ENCODE measurements around the gene C10orf105.

The C10orf105 gene

DNA sequence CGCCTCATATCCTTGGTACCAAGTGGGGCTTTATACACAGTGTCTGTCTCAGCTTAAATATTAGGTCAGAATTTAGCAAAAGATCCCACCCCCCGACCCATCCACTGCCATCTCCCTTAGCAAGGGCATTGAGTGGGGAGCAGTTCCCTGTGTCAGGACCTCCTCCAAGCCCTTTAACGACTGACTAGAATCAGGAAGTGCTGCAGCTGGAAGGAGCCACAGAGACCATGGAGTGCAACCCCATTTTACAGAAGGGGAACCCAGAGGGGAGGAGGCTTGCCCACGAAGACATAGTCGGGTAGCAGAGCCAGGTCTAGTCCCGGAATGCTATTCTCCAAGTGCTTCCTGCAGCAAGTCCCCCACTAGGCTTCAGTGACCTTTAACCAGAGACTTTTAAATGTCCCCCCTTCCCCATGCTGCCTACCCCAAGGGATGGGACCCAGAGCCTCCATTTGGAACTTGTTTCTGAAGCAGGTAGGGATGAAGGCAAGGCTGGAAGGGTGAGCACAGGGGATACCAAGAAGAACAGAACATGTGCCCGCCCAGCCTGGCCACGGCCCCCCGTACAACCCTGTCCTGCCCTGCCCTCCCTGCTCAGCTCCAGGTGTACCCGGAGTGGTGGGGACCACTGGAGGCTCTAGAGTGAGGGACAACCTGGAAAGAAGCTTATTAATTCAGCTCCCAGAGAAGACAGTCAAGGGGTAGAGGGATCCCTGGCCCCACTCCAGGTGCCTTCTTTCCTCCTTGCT is 41.3 kb downstream of the C10orf105 start:
- Histone ChIP-seq H3K4me1 (ENCODE audit: control insufficient read depth, insufficient read depth, low read length, poor library complexity, severe bottlenecking) (no peaks in the 10 kb centered on the region), H3K9me3 (ENCODE audit: control insufficient read depth, low read length) (no peaks in the 10 kb centered on the region), H3K27ac (ENCODE audit: insufficient read depth, low read length, poor library complexity, severe bottlenecking) (no peak overlapping the region), H3K4me3 (ENCODE audit: insufficient read depth, low read depth, low read length, poor library complexity, severe bottlenecking) (no peak overlapping the region), H3K27me3 (replicated peaks; ENCODE audit: control insufficient read depth, insufficient read depth, low read length, poor library complexity, severe bottlenecking) (no peaks in the 10 kb centered on the region), H3K36me3 (ENCODE audit: control insufficient read depth, insufficient read depth, low read length) (no peaks in the 10 kb centered on the region)
- DNase-seq: no peak

DNA sequence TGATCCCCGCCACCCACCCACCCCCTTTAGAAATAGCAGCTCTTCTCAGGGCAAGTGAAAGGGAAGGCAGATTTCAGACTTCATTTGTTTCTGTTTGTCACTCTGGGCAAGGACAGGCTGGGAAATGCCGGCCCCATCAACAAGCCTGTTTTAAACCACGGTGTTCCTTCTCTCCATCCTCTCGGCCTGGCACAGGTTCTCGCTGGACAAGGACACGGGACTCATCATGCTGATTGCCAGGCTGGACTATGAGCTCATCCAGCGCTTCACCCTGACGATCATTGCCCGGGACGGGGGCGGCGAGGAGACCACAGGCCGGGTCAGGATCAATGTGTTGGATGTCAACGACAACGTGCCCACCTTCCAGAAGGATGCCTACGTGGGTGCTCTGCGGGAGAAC is 42.3 kb downstream of the C10orf105 start:
- no peaks in the 10 kb centered on the region for H3K36me3 ChIP-seq (ENCODE audit: control insufficient read depth, insufficient read depth, low read length)
- no peaks in the 10 kb centered on the region for H3K27me3 ChIP-seq (replicated peaks; ENCODE audit: control insufficient read depth, insufficient read depth, low read length, poor library complexity, severe bottlenecking)
- H3K27ac ChIP-seq (ENCODE audit: insufficient read depth, low read length, poor library complexity, severe bottlenecking): no peak overlapping the region
- no peaks in the 10 kb centered on the region for H3K9me3 ChIP-seq (ENCODE audit: control insufficient read depth, low read length)
- H3K4me1 ChIP-seq (ENCODE audit: control insufficient read depth, insufficient read depth, low read length, poor library complexity, severe bottlenecking): no peaks in the 10 kb centered on the region
- DNase-seq: no peak
- H3K4me3 ChIP-seq (ENCODE audit: insufficient read depth, low read depth, low read length, poor library complexity, severe bottlenecking): no peak overlapping the region

DNA sequence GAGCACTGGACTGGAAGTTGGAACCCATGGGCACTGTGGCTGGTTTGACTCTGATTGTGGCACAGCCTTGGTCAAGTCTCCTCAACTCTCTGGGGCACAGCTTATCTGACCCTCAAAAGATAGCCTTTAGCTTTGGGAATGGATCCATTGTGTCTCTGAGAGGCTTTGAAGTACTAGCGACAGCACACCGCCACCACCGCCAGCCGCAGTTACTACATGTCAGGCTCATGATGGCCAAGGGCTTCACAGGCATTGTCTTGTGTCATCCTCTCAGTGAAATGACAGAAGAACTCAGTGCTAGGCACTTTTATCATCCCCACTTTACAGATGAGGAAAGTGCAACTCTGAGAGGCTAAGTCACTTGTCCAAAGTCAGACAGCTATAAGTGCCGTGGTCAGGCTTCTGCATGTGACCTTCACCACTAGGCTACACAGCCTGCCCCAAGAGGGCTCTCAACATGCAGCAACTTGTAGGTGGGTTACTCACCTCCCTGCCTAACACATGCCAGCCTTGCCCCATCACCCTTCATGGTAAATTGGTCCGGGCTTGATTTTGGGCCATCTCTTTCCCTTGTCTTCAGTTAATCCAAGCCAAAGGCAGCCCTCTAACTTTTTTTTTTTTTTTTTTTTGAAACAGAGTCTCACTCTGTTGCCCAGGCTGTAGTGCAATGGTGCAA is 44.1 kb downstream of the C10orf105 start:
- H3K9me3 ChIP-seq (ENCODE audit: control insufficient read depth, low read length): no peaks in the 10 kb centered on the region
- H3K4me3 ChIP-seq (ENCODE audit: insufficient read depth, low read depth, low read length, poor library complexity, severe bottlenecking): no peak overlapping the region
- H3K27me3 ChIP-seq (replicated peaks; ENCODE audit: control insufficient read depth, insufficient read depth, low read length, poor library complexity, severe bottlenecking): no peaks in the 10 kb centered on the region
- DNase-seq: no peak
- H3K4me1 ChIP-seq (ENCODE audit: control insufficient read depth, insufficient read depth, low read length, poor library complexity, severe bottlenecking): no peaks in the 10 kb centered on the region
- H3K27ac ChIP-seq (ENCODE audit: insufficient read depth, low read length, poor library complexity, severe bottlenecking): no peak overlapping the region
- no peaks in the 10 kb centered on the region for H3K36me3 ChIP-seq (ENCODE audit: control insufficient read depth, insufficient read depth, low read length)

DNA sequence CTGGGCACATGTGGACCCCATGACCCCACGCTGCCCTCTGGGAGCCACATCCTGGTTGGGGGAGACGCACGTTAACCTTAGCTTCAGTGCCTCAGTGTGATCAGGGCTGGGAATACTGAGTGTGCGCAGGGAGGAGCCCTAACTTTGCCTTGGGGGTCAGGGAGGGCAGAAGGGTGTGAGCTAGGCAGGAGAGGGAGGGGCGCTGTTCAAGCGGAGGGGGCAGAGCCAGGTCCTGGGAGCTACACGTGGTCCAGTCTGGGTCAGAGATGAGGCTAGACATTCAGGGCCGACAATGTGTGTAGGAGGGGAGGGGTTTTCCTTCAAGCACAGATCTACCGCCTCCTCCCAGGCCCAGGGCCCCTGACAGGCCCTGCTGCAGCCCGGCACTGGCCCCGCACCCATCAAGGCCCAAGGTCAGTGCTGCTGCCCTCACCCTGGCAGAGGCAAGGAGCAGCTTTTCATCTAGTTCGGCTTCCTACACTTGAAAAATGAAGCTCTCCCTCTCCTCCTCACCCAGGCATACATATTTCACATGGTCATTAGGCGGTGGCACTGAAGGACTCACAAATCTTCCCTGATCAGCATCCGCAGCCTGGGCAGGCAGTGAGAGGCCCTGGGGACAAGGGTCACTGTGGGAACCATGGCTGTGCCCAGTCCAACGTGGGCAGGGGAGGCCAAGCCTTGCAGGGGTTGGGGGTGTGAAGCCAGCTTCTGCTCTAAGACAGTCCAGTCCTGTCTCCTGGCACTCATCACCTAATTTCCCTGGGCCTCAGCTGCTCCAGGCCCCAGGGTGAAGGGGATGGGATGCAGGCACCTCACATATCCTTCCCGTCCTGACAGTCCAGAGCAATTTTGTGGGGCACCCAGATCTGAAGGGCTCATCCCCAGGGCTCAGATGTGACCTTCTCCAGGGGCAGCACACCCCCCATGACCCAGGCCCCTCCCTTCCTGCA is 47.3 kb downstream of the C10orf105 start:
- H3K4me3 ChIP-seq (ENCODE audit: insufficient read depth, low read depth, low read length, poor library complexity, severe bottlenecking): no peak overlapping the region
- DNase-seq: no peak
- H3K9me3 ChIP-seq (ENCODE audit: control insufficient read depth, low read length): no peaks in the 10 kb centered on the region
- H3K27me3 ChIP-seq (replicated peaks; ENCODE audit: control insufficient read depth, insufficient read depth, low read length, poor library complexity, severe bottlenecking): no peaks in the 10 kb centered on the region
- H3K4me1 ChIP-seq (ENCODE audit: control insufficient read depth, insufficient read depth, low read length, poor library complexity, severe bottlenecking): no peaks in the 10 kb centered on the region
- H3K36me3 ChIP-seq (ENCODE audit: control insufficient read depth, insufficient read depth, low read length): no peaks in the 10 kb centered on the region
- H3K27ac ChIP-seq (ENCODE audit: insufficient read depth, low read length, poor library complexity, severe bottlenecking): no peak overlapping the region

DNA sequence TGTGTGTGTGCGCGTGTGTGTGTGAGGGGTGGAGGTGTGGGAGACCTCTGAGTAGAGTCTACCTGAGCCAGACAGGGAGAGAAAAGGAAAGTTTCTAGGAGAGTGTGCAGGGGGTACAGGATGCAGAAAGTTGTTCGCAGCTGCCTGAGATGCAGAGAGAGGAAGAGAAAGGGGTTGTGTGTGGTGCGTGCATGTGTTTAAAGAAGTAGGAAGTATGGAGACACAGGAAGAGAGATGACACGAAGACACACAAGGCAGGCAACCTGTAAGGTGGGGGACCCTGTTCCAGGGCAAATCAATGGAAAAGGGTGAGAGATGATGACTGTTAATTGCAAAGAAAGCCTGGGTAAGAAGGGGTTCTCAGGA is 52.2 kb downstream of the C10orf105 start:
- Histone ChIP-seq H3K27me3 (replicated peaks; ENCODE audit: control insufficient read depth, insufficient read depth, low read length, poor library complexity, severe bottlenecking) (no peaks in the 10 kb centered on the region), H3K27ac (ENCODE audit: insufficient read depth, low read length, poor library complexity, severe bottlenecking) (no peak overlapping the region), H3K9me3 (ENCODE audit: control insufficient read depth, low read length) (no peaks in the 10 kb centered on the region), H3K4me3 (ENCODE audit: insufficient read depth, low read depth, low read length, poor library complexity, severe bottlenecking) (no peak overlapping the region), H3K36me3 (ENCODE audit: control insufficient read depth, insufficient read depth, low read length) (no peaks in the 10 kb centered on the region), H3K4me1 (ENCODE audit: control insufficient read depth, insufficient read depth, low read length, poor library complexity, severe bottlenecking) (no peaks in the 10 kb centered on the region)
- DNase-seq: no peak

DNA sequence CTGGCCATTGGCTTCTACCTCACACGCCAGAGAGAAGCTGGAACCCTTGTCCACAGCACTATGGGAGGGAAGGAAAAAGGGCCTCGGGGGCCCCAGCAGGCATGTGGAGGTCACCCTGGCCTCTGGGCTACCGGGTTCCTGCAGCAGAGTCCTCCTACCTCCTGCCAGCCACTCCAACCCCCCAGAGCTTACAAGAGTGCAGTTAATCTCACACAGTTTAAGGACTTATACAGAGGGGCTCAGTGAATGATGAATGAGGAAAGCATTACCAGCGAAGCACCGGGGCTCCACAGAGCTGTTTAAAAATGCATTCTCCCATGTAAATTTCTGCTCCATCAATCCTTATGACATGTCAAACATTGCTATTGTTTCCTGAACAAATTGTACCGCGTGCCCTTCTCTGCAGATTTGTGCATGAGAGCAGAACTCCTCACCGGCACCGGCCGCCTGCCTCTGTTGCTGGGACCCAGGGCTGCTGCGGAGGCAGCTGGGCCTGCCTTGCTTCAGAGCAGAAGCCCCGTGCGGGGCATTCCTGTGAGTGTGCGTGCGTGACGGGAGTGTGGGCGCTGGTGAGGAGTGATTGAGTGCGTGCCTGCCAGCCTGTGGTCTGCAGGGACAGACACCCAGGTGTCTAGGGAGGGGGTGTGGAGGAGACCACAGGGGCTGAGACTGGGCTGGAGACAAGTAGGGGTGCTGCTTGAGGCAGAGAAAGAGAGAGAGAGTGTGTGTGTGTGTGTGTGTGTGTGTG is 52.8 kb downstream of the C10orf105 start:
- H3K36me3 ChIP-seq (ENCODE audit: control insufficient read depth, insufficient read depth, low read length): no peaks in the 10 kb centered on the region
- H3K4me3 ChIP-seq (ENCODE audit: insufficient read depth, low read depth, low read length, poor library complexity, severe bottlenecking): no peak overlapping the region
- no peak overlapping the region for H3K27ac ChIP-seq (ENCODE audit: insufficient read depth, low read length, poor library complexity, severe bottlenecking)
- H3K4me1 ChIP-seq (ENCODE audit: control insufficient read depth, insufficient read depth, low read length, poor library complexity, severe bottlenecking): no peaks in the 10 kb centered on the region
- H3K9me3 ChIP-seq (ENCODE audit: control insufficient read depth, low read length): no peaks in the 10 kb centered on the region
- no peaks in the 10 kb centered on the region for H3K27me3 ChIP-seq (replicated peaks; ENCODE audit: control insufficient read depth, insufficient read depth, low read length, poor library complexity, severe bottlenecking)
- DNase-seq: no peak

DNA sequence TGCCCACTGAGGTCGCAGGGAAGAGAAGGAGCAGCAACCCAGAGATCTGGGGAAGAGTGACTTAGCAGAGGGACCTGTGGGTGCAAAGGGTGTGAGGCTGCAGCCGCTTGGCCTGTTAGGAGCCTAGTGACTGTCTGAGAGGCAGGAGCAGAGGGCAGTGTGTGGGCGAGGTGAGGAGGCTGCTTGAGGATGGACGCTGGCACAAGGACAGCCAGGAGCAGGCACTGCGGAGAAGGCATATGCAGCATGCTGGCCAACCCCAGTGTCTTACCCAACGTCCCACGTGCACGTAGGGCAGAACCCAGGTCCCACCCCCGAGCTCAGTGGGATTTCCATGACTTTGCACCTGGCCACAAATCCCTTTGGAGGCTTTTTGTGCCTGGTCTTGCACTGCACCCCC is 54.1 kb downstream of the C10orf105 start:
- Histone ChIP-seq H3K9me3 (ENCODE audit: control insufficient read depth, low read length) (no peaks in the 10 kb centered on the region), H3K4me1 (ENCODE audit: control insufficient read depth, insufficient read depth, low read length, poor library complexity, severe bottlenecking) (no peaks in the 10 kb centered on the region), H3K27ac (ENCODE audit: insufficient read depth, low read length, poor library complexity, severe bottlenecking) (no peak overlapping the region), H3K4me3 (ENCODE audit: insufficient read depth, low read depth, low read length, poor library complexity, severe bottlenecking) (no peak overlapping the region), H3K36me3 (ENCODE audit: control insufficient read depth, insufficient read depth, low read length) (no peaks in the 10 kb centered on the region), H3K27me3 (replicated peaks; ENCODE audit: control insufficient read depth, insufficient read depth, low read length, poor library complexity, severe bottlenecking) (no peaks in the 10 kb centered on the region)
- DNase-seq: no peak

DNA sequence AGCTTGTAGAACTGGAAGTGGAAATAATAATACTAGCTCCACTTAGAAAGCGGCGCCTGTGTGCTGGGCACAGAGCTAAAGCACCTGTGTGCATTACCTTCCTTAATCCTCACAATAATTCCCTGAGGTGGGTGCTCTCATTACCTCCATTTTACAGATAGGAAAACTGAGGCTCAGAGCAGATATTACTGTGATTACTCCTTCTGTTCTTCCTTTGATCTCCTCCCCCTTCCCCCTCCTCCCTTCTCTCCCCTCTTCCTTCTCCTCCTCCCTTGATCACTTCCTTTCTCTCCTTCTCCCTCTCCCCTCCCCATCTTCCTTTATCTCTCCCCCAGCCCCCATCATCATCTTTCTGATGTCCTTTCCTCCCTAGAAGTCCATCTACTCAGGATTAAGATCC is 55.0 kb downstream of the C10orf105 start:
- Histone ChIP-seq H3K4me1 (ENCODE audit: control insufficient read depth, insufficient read depth, low read length, poor library complexity, severe bottlenecking) (no peaks in the 10 kb centered on the region), H3K27ac (ENCODE audit: insufficient read depth, low read length, poor library complexity, severe bottlenecking) (no peak overlapping the region), H3K36me3 (ENCODE audit: control insufficient read depth, insufficient read depth, low read length) (no peaks in the 10 kb centered on the region), H3K4me3 (ENCODE audit: insufficient read depth, low read depth, low read length, poor library complexity, severe bottlenecking) (no peak overlapping the region), H3K27me3 (replicated peaks; ENCODE audit: control insufficient read depth, insufficient read depth, low read length, poor library complexity, severe bottlenecking) (no peaks in the 10 kb centered on the region), H3K9me3 (ENCODE audit: control insufficient read depth, low read length) (no peaks in the 10 kb centered on the region)
- no peak for DNase-seq

DNA sequence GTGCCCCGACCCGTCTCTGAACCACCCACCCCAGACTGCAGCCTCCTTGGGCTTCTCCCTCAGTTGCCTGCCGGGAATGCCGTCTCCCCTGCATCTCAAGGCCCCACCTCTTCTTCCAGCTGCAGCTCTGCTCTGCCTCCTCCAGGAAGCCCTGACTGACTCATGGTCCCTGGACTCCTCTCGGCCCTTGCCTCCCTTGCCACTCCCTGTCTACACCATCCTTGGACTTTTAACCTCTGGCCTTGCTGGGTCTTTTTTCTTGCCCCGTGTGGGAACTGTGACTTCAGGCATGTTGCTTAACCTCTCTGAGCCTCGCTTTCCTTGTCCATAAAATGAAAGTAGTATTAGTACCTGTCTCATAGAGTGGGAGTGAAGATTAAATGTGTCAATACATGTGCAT is 56.3 kb downstream of the C10orf105 start:
- Histone ChIP-seq H3K4me1 (ENCODE audit: control insufficient read depth, insufficient read depth, low read length, poor library complexity, severe bottlenecking) (no peaks in the 10 kb centered on the region), H3K27ac (ENCODE audit: insufficient read depth, low read length, poor library complexity, severe bottlenecking) (no peak overlapping the region), H3K27me3 (replicated peaks; ENCODE audit: control insufficient read depth, insufficient read depth, low read length, poor library complexity, severe bottlenecking) (no peaks in the 10 kb centered on the region), H3K36me3 (ENCODE audit: control insufficient read depth, insufficient read depth, low read length) (no peaks in the 10 kb centered on the region), H3K4me3 (ENCODE audit: insufficient read depth, low read depth, low read length, poor library complexity, severe bottlenecking) (no peak overlapping the region), H3K9me3 (ENCODE audit: control insufficient read depth, low read length) (no peaks in the 10 kb centered on the region)
- no peak for DNase-seq

Data from effector memory CD4-positive, alpha-beta T cell (primary cell).